HepG2 (cell line): Measurements from ENCODE around the gene ADH5. TPM values are rescaled to one million over a fixed set of nuclear protein-coding genes. Genes with fewer than 3 reads are reported as not detected.

ENCODE experiments used
- ARID5B ChIP-seq: IDR thresholded peaks from 2 replicates; pipeline ENCODE4 v1.4.0; 2020; ENCODE audit warnings: mild to moderate bottlenecking, missing genetic modification reagents
- CEBPG ChIP-seq: IDR thresholded peaks from 2 replicates; pipeline ENCODE4 v1.6.1; 2016
- E2F2 ChIP-seq: sonication (generic); formaldehyde crosslinking; IDR thresholded peaks from 2 replicates; pipeline ENCODE4 v1.4.0; 2020; ENCODE audit warnings: missing genetic modification reagents, borderline replicate concordance
- EHMT2 ChIP-seq: fragments of 200-600 bp; sonication (generic); IDR thresholded peaks from 2 replicates; pipeline ENCODE4 v1.7.0; 2017; ENCODE audit warnings: antibody characterized with exemption, low read depth, low read length, borderline replicate concordance
- GLMP ChIP-seq: sonication (generic); formaldehyde crosslinking; IDR thresholded peaks from 2 replicates; pipeline ENCODE4 v1.9.0; 2021; ENCODE audit warnings: missing genetic modification reagents, mild to moderate bottlenecking, borderline replicate concordance
- GPBP1L1 ChIP-seq: sonication (generic); formaldehyde crosslinking; IDR thresholded peaks from 2 replicates; pipeline ENCODE4 v1.5.0; 2020; ENCODE audit warnings: mild to moderate bottlenecking, missing genetic modification reagents
- JDP2 ChIP-seq: sonication (generic); formaldehyde crosslinking; IDR thresholded peaks from 2 replicates; pipeline ENCODE4 v1.8.1; 2022; ENCODE audit warnings: missing genetic modification reagents, borderline replicate concordance
- JUND ChIP-seq: sonication (generic); formaldehyde crosslinking; IDR thresholded peaks from 2 replicates; pipeline ENCODE4 v1.8.0; 2022; ENCODE audit warnings: mild to moderate bottlenecking, missing genetic modification reagents
- PBX3 ChIP-seq: sonication (generic); formaldehyde crosslinking; IDR thresholded peaks from 2 replicates; pipeline ENCODE4 v1.8.1; 2023; ENCODE audit warnings: missing genetic modification reagents, inconsistent platforms, borderline replicate concordance
- SCMH1 ChIP-seq: sonication (generic); formaldehyde crosslinking; IDR thresholded peaks from 2 replicates; pipeline ENCODE4 v1.9.0; 2021; ENCODE audit warnings: missing genetic modification reagents, mild to moderate bottlenecking, borderline replicate concordance
- ZBTB34 ChIP-seq: sonication (generic); formaldehyde crosslinking; IDR thresholded peaks from 2 replicates; pipeline ENCODE4 v1.8.0; 2022; ENCODE audit warnings: mild to moderate bottlenecking, missing genetic modification reagents
- ZNF20 ChIP-seq: sonication (generic); formaldehyde crosslinking; IDR thresholded peaks from 2 replicates; pipeline ENCODE4 v1.4.0; 2020; ENCODE audit warnings: mild to moderate bottlenecking, moderate library complexity, missing genetic modification reagents
- ZNF24 ChIP-seq: fragments of 450-650 bp; IDR thresholded peaks from 2 replicates; pipeline ENCODE4 v1.6.1; 2017; ENCODE audit warnings: antibody characterized with exemption, mild to moderate bottlenecking
- ZNF329 ChIP-seq: sonication (generic); formaldehyde crosslinking; IDR thresholded peaks from 2 replicates; pipeline ENCODE4 v1.9.0; 2021; ENCODE audit warnings: low read depth, mild to moderate bottlenecking, missing genetic modification reagents
- ZNF451 ChIP-seq: sonication (generic); formaldehyde crosslinking; IDR thresholded peaks from 2 replicates; pipeline ENCODE4 v1.5.0; 2020; ENCODE audit warnings: mild to moderate bottlenecking, missing genetic modification reagents
- ZNF577 ChIP-seq: sonication (generic); formaldehyde crosslinking; IDR thresholded peaks from 2 replicates; pipeline ENCODE4 v1.4.0; 2020; ENCODE audit warnings: mild to moderate bottlenecking, low read depth, missing genetic modification reagents, borderline replicate concordance
- ZNF629 ChIP-seq: sonication (generic); formaldehyde crosslinking; conservative IDR thresholded peaks from 2 replicates; pipeline ENCODE4 v1.5.0; 2020; ENCODE audit warnings: missing genetic modification reagents
- ZNF7 ChIP-seq: IDR thresholded peaks from 2 replicates; pipeline ENCODE4 v1.6.1; 2016; ENCODE audit warnings: missing biosample characterization, missing genetic modification reagents
- ZNF768 ChIP-seq: sonication (generic); formaldehyde crosslinking; IDR thresholded peaks from 2 replicates; pipeline ENCODE4 v1.4.0; 2020; ENCODE audit warnings: missing genetic modification reagents
- ZNF83 ChIP-seq: sonication (generic); formaldehyde crosslinking; IDR thresholded peaks from 2 replicates; pipeline ENCODE4 v1.4.0; 2020; ENCODE audit warnings: missing genetic modification reagents, mild to moderate bottlenecking, borderline replicate concordance
- ZSCAN22 ChIP-seq: sonication (generic); formaldehyde crosslinking; IDR thresholded peaks from 2 replicates; pipeline ENCODE4 v1.4.0; 2020; ENCODE audit warnings: mild to moderate bottlenecking, missing genetic modification reagents
- polyA plus RNA-seq, 8 experiments: library from polyadenylated mRNA; depleted of rRNA in 3 of 8; stranded (reverse) in 7 of 8; unstranded in 1 of 8; fragments of >200 nt; fragmentation: Illumina TruSeq in 4 of 8; extraction: Trizol in 4 of 8; gene quantifications; 2 replicates each; pipeline versions ENCODE4 v1.2.1 to v1.2.3, GENCODE V29; 2011 to 2016; ENCODE audit warnings: low read depth in 4 of 8, missing spikeins in 1 of 8, mixed read lengths in 1 of 8; ENCODE audit not compliant: insufficient read depth in 1 of 8
- total RNA-seq, 5 experiments: library from RNA; depleted of rRNA; stranded (reverse); fragments of >200 nt; fragmentation: Illumina TruSeq; extraction: Trizol; gene quantifications; 2 replicates each; pipeline ENCODE4 v1.2.3, GENCODE V29; 2016; ENCODE audit warnings: low read depth in 1 of 5

The ADH5 gene
- total and polyA plus RNA-seq, 2 of the 13 experiments (the other 11 are each of a cell fraction or from before 2014, with no cell fraction given), result 349 to 512 TPM

- no peak for TF ChIP-seq GPBP1L1 (CRISPR knock-in tag)
- TF ChIP-seq JDP2 (CRISPR knock-in tag), result no peak
- no peak for TF ChIP-seq ZNF7
- TF ChIP-seq EHMT2, result no peak
- no peak for TF ChIP-seq ZNF768 (CRISPR knock-in tag)
- no peak for TF ChIP-seq ZNF329 (CRISPR knock-in tag)
- TF ChIP-seq SCMH1, result no peak
- TF ChIP-seq ZNF20 (CRISPR knock-in tag), result no peak
- peak; percentile 41; the same call in 1 of the 2 replicates for TF ChIP-seq CEBPG
- no peak for TF ChIP-seq ZNF577 (CRISPR knock-in tag)
- TF ChIP-seq ZNF24, result no peak
- TF ChIP-seq ZSCAN22 (CRISPR knock-in tag), result no peak
- no peak for TF ChIP-seq ZNF83 (CRISPR knock-in tag)
- no peak for TF ChIP-seq E2F2 (CRISPR knock-in tag)
- 0 out of 2 replicates have a peak, but pooled peaks have one; percentile 7 for TF ChIP-seq JUND (CRISPR knock-in tag)
- TF ChIP-seq ZNF629 (CRISPR knock-in tag), result no peak
- TF ChIP-seq ZBTB34 (CRISPR knock-in tag), result no peak
- no peak for TF ChIP-seq PBX3 (CRISPR knock-in tag)
- no peak for TF ChIP-seq ZNF451 (CRISPR knock-in tag)
- no peak for TF ChIP-seq GLMP (CRISPR knock-in tag)
- no peak for TF ChIP-seq ARID5B (CRISPR knock-in tag)
Measured at GRCh38 chr4:99088023-99088449, 552 bp downstream of the ADH5 start (continued).
